ENCODE results near the gene PTGES3.
"Not testable (repeated sequence)": the region's sequence is repeated elsewhere in the genome, so short reads cannot be mapped to it uniquely, and the experiment has no call there.

Gene PTGES3

DNA sequence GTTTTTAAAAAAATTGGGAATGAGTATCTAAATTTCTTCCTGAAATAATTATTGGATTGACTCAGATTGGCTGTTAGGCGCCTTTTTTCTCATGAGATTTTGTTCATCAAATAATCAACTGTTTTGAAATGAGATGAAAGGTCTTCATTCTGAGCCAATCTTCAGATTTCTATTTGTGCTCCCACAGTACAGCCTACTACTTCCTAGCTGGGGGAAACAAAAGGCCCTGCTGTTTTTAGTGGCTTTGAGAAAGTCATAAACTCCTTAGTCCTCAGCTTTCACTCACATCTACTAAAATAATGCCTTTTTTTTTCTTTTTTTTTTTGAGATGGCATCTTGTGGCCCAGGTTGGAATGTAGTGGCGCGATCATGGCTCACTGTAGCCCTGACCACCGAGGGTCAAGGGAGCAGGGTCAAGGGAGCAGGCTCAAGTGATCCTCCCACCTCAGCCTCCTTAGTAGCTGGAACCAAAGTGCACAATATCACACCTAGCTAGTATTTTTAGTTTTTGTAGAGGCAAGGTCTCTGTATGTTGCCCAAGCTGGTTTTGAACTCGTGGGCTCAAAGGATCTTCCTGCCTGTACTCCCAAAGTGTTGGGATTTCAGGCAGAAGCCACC lies 21.8 kb upstream of the PTGES3 start:
- DNase-seq (ENCODE audit: low spot score) = no peak

DNA sequence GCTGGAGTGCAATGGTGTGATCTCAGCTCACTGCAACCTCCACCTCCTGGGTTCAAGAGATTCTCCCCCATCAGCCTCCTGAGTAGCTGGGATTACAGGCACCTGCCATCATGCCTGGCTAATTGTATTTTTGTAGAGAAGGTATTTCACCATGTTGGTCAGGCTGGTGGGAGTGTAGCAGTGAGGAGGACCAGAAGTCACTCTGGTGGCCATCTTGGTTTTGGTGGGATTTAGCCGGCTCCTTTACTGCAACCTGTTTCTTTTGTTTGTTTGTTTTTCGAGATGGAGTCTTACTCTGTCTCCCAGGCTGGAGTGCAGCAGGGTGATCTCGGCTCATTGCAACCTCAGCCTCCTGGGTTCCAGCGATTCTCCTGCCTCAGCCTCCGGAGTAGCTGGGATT lies 16.4 kb upstream of the PTGES3 start:
- not testable (repeated sequence) for DNase-seq (ENCODE audit: low spot score)

DNA sequence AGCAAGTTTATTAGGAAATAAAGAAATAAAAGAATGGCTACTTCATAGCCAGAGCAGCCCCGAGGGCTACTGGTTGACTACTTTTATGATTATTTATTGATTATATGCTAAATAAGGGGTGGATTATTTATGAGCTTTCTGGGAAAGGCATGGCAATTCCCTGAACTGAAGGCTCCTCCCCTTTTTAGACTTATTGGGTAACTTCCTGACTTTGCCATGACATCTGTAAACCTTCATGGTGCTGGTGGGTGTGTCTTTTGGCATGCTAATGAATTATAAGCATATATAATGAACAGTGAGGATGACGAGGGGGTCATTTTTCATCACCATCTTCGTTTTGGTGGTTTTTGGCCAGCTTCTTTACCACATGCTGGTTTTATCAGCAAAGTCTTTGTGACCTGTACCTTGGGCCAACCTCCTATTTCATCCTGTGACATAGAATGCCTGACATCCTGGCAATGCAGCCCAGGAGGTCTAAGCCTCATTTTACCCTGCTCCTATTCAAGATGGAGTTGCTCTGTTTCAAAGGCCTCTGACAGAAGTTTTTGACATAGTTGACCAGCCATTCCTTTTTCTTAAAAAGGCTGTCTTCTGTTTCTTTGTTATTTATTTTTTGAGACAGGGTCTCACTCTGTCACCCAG lies 11.1 kb upstream of the PTGES3 start:
- DNase-seq (ENCODE audit: low spot score) = no peak

DNA sequence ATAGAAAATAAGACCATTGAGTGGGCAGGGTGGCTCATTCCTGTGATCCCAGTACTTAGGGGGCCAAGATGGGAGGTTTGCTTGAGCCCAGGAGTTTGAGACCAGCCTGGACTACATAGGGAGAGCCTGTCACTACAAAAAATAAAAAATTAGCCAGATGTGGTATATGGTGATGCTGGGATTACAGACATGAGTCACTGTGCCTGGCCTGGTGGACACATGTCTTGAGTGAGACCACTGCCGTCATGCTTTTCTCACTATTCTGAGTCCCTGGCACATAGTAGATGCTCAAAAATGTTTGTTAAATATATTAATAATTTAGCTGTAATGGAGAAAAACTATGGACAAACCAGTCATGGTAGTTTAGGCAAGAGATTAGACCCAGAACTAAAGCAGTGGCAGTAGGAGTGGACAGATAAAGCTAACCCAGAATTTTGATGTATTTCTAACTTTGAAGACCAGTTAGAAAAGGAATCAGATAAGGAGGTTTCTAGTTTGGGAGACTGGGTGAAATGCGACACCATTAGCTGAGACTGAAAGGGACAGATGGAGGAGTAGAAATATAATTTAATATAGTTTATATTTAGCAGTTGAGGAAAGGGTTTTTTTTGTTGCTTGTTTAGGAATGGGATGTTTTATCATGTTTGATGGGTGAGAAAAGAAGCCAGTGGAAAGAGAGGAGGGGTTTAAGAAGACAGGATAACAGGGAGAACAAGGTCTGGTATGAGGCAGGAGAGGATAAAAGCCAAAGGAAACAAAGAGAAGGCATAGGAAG lies 7.4 kb upstream of the PTGES3 start:
- DNase-seq (ENCODE audit: low spot score) = no peak

DNA sequence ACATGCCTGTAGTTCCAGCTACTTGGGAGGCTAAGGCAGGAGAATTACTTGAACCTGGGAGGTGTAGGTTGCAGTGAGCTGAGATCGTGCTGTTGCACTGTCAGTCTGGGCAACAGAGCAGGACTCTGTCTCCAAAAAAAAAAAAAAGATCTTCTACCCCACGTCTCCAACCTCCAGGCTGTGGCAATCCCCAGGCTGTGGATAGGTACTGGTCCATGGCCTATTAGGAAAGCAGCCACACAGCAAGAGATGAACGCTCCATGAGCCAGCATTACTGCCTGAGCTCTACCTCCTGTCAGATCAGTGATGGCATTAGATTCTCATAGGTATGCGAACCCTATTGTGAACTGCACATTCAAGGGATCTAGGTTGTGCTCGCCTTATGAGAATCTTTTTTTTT lies 6.1 kb upstream of the PTGES3 start:
- DNase-seq (ENCODE audit: low spot score) = no peak

DNA sequence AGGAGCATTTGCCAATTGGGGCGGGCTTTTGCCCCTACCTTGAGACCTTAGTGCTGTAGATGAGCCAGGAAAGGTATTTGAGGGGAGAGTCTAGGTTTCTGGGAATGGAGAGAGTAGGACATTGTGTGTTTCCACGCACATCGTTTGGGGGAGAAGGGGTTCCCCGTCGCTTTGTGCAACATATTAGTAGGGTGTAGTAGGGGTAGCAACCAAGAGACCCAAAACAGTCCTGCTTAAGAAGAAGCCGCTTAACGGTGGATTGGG lies 694 bp upstream of the PTGES3 start:
- DNase-seq (ENCODE audit: low spot score) = no peak

DNA sequence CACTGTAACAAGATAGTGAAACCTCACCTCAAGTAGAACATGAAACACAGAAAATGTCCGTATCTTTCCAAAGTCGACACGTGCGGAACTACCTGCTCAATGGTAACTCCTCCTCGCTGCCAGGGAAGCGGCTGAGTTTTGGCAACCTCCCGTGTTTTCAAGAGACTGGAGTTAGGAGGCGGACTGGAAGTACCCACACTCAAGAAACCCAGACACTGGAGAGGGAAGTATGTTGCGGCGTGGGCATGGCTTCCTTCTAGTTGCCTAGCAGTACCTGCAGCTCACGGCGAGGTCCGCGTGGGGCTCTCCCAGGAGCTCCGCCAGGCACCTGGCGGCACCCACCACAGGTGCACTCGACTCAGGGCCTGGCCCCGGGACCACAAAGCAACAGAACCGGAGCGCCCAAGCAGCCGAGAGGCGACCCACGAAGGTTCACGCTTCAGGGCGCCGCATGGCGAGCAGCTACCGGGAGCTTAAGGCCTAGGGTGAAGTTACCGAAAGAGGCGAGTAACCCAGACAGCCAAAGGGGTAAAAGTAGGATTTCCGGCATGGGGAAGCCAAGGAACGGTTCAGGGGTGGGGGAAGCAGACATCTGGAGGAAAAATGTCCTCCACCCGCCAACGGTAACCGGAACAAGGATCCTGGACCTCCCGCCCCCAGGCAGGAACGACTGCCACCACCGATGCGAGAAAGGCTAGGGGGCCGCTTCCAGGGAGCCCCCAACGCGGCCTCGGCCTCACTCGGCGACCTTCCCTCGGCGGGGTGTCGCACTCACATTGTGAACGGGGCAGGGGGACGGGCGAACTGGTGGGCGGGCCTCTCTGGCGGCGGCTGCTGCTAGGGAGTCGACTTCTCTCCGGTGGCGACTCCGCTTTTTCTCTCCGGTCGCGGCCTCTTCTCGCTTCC lies 608 bp downstream of the PTGES3 start:
- peak; percentile 67 for DNase-seq (ENCODE audit: low spot score)

DNA sequence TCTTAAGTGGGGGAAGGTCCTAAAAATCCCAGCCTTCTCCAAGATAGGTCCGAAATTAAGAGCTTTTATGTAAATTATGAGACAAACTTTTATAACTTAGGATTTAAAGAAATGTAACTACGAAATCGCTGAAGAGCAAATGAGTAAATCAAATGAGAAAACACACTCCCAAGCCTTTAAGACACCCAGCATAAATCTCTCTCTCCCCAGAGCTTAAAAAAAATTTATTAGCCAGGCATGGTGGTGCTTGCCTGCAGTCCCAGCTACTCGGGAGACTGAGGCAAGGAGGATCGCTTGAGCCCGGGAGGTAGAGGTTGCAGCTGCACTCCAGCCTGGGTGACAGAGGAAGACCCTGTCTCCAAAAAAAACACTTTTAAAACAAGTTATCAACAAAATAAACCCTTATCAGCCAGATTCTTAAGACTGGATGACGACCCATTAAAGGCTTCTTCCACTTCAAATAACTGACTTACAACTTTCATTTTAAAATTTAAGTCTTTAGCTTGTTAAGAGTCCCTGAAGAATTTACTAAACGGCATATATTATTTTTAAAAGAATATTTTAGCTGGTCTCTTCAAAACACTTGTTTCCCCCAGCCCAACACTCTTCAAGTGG lies 3.2 kb downstream of the PTGES3 start:
- no peak for DNase-seq (ENCODE audit: low spot score)

DNA sequence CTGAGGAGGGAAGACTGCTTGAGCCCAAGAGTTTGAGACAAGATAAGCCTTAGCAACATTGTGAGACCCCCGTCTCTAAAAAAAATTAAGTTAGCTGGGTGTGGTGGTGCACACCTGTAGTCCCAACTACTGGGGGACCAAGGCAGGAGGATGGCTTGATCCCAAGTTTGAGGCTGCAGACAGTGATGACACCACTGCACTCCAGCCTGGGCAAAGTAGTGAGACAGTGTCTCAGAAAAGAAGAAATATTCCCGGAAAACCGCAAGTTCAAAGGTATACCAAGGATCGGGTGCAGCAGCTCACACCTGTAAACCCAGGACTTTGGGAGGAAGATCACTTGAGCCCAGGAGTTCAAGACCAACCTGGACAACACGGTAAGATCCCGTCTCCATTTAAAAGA lies 5.8 kb downstream of the PTGES3 start:
- DNase-seq (ENCODE audit: low spot score) = no peak

DNA sequence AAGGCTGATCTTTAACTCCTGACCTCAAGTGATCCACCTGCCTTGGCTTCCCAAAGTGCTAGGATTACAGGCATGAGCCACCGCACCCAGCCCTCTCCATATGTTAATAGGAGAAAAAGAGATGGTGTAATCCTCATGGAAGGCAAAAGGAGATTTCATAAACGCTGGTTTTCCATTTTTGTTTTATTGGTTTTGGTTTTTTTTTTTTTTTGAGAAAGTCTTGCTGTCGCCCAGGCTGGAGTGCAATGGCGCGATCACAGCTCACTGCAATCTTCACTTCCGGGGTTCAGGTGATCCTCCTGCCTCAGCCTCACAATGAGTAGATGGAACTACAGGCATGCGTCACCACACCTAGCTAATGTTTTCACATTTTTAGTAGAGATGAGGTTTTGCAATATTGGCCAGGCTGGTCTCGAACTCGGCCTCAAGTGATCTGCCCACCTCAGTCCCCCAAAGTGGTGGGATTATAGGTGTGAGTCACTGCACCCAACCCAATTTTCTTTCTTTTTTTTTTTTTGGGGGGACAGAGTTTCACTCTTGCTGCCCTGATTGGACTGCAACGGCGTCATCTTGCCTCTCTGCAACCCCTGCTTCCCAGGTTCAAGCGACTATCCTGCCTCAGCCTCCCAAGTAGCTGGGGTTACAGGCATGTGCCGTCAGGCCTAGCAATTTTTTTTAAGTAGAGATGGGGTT lies 8.1 kb downstream of the PTGES3 start:
- no peak for DNase-seq (ENCODE audit: low spot score)

DNA sequence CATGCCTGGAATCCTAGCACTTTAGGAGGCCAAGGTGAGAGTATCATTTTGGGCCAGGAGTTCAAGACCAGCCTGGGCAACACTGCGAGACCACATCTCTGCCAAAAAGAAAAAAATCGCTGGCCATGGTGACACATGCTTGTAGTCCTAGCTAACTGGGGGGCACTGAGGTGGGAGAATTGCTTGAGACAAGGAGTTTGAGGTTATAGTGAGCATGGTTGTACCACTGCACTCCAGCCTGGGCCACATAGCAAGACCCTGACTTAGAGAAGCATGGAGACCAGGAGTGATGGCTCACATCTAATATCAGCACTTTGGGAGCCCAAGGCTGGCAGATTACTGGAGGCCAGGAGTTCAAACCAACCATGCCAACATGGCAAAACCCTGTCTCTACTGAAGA lies 9.2 kb downstream of the PTGES3 start:
- no peak for DNase-seq (ENCODE audit: low spot score)

DNA sequence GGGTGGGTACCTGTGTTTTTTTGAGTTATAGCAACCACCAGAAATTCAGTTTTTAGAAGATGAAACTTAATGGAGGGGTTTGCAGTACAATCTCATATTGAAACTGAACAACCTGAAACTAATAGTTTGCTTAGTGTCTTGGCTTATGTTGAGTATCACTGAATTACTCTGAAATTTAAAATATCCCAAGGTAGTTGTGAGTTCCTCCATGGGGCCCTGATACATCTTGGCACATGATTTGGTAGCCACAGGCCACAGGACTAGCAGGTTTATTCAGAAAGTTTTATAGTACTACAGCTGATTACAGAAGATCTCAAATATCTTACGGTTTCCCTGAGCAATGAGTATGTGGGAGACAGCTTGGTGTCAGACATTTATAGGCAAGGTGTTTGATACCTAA lies 10.4 kb downstream of the PTGES3 start:
- no peak for DNase-seq (ENCODE audit: low spot score)

DNA sequence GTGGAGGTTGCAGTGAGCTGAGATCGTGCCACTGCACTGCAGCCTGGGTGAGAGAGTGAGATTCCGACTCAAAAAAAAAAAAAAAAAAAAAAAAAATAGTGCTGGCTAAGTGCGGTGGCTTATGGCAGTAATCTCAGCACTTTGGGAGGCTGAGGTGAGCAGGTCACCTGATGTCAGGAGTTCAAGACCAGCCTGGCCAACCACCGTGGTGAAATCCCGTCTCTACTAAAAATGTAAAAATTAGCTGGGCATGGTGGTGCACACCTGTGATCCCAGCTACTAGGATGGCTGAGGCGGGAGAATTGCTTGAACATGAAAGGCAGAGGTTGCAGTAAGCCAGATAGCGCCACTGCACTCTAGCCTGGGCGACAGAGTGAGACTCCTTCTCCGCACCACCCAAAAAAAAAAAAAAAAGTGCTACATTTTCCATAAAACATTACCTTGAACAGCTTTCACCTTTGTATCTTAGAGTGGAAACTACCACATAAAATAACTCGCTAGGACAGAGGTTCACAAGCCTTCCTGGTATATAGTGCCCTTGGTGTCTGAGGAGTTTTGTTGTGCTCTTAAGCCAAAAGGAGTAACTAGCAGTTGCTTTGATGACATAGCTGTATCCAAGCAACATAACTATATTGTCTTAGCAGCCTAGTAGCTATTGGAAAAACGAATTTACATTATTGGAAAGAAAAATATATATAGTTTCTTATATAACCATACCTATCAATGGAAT lies 11.1 kb downstream of the PTGES3 start:
- no peak for DNase-seq (ENCODE audit: low spot score)

DNA sequence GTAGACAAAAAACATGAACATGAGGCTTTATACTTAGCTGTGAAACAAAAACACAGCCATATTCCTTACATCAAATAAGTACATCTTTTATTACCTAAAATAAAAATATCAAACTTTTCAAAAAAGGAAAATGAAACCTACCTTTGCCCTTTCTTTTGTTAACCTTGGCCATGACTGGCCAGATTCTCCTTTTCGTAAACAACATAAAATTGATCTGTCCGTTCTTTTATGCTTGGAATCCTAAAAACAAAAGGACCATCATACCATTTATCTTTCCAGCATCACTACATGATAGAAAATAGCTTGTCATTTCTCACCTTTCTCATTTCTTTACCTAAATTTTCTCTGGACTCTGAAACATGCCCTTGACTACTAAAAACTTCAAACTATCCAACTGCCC lies 16.5 kb downstream of the PTGES3 start:
- DNase-seq (ENCODE audit: low spot score) = no peak

DNA sequence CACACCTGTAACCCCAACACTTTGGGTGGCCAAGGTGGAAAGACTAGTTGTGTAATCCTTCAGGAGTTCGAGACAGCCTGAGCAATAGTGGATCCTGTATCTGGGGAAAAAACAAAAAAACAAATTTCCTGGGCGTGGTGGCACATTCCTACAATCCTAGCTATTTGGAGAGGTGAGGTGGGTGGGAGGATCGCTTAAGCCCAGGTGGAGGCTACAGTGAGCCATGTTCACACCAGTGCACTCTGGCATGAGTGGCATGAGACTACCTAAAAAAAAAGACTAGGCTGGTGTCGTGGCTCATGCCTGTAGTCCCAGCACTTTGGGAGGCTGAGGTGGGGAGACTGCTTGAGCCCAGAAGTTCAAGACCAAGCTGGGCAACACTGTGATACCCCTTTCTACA lies 17.2 kb downstream of the PTGES3 start:
- DNase-seq (ENCODE audit: low spot score) = no peak

DNA sequence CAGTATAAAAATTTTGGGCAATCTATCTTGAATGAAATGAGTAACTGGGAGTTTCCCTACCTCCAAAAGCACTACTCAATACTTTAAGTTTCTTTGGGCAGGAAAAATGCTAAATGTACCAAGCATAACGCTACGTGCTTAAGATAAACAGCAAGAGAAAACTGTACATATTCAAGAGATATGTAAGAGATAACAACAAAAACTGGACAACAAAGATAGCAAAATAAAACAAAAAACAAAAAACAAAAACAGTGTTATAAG lies 20.0 kb downstream of the PTGES3 start:
- DNase-seq (ENCODE audit: low spot score) = no peak

DNA sequence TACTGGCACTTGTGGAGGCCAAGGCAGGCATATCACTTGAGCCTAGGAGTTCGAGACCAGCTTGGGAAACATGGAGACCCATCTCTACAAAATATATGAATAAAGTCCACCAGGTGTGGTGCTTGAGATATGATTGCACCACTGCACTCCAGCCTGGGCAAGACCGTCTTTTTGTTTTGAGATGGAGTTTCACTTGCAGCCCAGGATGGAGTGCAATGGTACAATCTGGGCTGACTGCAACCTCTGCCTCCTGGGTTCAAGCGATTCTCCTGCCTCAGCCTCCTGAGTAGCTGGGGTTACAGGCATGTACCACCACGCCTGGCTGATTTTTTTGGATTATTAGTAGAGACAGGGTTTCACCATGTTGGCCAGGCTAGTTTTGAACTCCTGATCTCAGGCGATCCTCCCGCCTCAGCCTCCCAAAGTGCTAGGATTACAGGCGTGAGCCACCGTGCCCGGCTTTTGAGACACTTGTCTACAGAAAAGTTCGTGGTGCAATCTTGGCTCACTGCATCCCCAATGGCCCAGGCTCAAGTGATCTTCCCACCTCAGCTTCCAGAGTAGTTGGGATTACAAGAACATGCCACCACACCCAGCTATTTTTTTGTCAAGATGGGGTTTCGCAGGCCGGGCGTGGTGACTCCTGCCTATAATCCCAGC lies 26.0 kb downstream of the PTGES3 start:
- DNase-seq (ENCODE audit: low spot score) = no peak

DNA sequence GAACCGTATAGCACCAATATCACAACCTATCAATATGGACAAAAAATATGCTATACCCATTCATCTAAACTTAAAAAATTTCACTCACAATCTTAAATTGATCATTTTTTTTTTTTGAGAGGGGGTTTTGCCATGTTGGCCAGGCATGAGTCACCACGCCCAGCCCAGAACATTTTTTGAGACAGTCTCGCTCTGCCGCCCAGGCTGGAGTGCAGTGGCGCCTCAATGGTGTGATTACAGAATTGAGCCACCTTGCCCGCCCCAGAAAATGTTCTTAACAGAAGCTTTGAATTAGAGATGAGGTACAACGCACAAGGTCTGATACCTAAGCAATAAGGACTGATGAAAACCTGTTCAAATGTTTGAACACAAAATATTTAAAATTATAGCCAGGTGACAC lies 26.5 kb downstream of the PTGES3 start:
- no peak for DNase-seq (ENCODE audit: low spot score)

DNA sequence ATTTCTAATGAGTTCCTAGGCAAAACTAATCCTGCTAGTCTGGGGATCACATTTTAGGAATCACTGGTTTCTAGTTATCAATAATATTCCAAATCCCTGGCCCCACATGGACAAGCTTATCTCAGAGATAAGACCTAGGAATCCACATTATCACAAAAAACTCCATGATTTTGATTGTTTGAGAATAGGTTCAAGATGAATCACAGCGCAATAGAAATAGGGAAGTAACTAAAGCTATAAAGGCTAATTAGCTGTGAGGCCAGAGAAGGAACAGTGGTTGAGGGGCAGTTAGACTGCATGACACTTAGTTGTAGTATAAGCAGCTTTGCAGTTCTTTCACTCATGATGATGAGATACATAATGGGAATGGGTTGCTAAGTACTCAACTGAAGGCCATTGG lies 29.2 kb downstream of the PTGES3 start:
- DNase-seq (ENCODE audit: low spot score) = no peak
